ENCODE measurements around the gene TTC21A.

The TTC21A gene

GRCh38 chr3:39139442-39139841, 32.0 kb downstream of the TTC21A start:
- Histone ChIP-seq H3K4me3 (ENCODE audit: low read depth, low read length) (no peak overlapping the region), H3K27ac (no peak overlapping the region), H3K36me3 (replicated peaks) (peaks cover 45% of the 10 kb centered on the region), H3K27me3 (replicated peaks) (no peaks in the 10 kb centered on the region)
- DNase-seq, result no peak
- TF ChIP-seq CTCF (IDR thresholded peaks at IDR 0.05; ENCODE audit: low read depth, low read length, missing control alignments), result no peak
- in situ Hi-C loops (cut with HindIII; ENCODE audit: low pct_ligation_motif_present, low sequenced_read_pairs), result no loop called here

- Histone ChIP-seq H3K27ac (no peak overlapping the region), H3K4me3 (ENCODE audit: low read depth, low read length) (no peak overlapping the region), H3K27me3 (replicated peaks) (no peaks in the 10 kb centered on the region), H3K36me3 (replicated peaks) (peaks cover 53% of the 10 kb centered on the region)
- no peak for DNase-seq
- no peak for TF ChIP-seq CTCF (IDR thresholded peaks at IDR 0.05; ENCODE audit: low read depth, low read length, missing control alignments)
- in situ Hi-C loops (cut with HindIII; ENCODE audit: low pct_ligation_motif_present, low sequenced_read_pairs), result no loop called here
Observed at GRCh38 chr3:39140341-39140971, 33.0 kb downstream of the TTC21A start.

GRCh38 chr3:39141171-39141995, 33.9 kb downstream of the TTC21A start:
- in situ Hi-C loops (cut with HindIII; ENCODE audit: low pct_ligation_motif_present, low sequenced_read_pairs), result no loop called here
- no peak overlapping the region for H3K27ac ChIP-seq
- peaks cover 62% of the 10 kb centered on the region for H3K36me3 ChIP-seq (replicated peaks)
- DNase-seq, result no peak
- H3K4me3 ChIP-seq (ENCODE audit: low read depth, low read length), result no peak overlapping the region
- TF ChIP-seq CTCF (IDR thresholded peaks at IDR 0.05; ENCODE audit: low read depth, low read length, missing control alignments), result no peak
- no peaks in the 10 kb centered on the region for H3K27me3 ChIP-seq (replicated peaks)

- Histone ChIP-seq H3K36me3 (replicated peaks) (peaks cover 63% of the 10 kb centered on the region), H3K27ac (no peak overlapping the region), H3K4me3 (ENCODE audit: low read depth, low read length) (no peak overlapping the region), H3K27me3 (replicated peaks) (no peaks in the 10 kb centered on the region)
- DNase-seq, result no peak
- no peak for TF ChIP-seq CTCF (IDR thresholded peaks at IDR 0.05; ENCODE audit: low read depth, low read length, missing control alignments)
- in situ Hi-C loops (cut with HindIII; ENCODE audit: low pct_ligation_motif_present, low sequenced_read_pairs), result no loop called here
Observed at GRCh38 chr3:39142067-39142466, 34.6 kb downstream of the TTC21A start.

- Histone ChIP-seq H3K27me3 (replicated peaks) (no peaks in the 10 kb centered on the region), H3K36me3 (replicated peaks) (peaks cover 63% of the 10 kb centered on the region)
Observed at GRCh38 chr3:39143051-39143885, 35.8 kb downstream of the TTC21A start.

More at GRCh38 chr3:39143051-39143885, 35.8 kb downstream of the TTC21A start:
- TF ChIP-seq CTCF (IDR thresholded peaks at IDR 0.05; ENCODE audit: low read depth, low read length, missing control alignments), result no peak
- no peak for DNase-seq
- H3K4me3 ChIP-seq (ENCODE audit: low read depth, low read length), result no peak overlapping the region
- H3K27ac ChIP-seq, result no peak overlapping the region
- in situ Hi-C loops (cut with HindIII; ENCODE audit: low pct_ligation_motif_present, low sequenced_read_pairs), result no loop called here

Measured in brain microvascular endothelial cell (primary cell).